ENCODE results near the gene KCTD14.

- TF ChIP-seq CTCF (IDR thresholded peaks at IDR 0.05) (no peak), EP300 (IDR thresholded peaks at IDR 0.05) (no peak), POLR2A (IDR thresholded peaks at IDR 0.05) (no peak), POLR2AphosphoS5 (IDR thresholded peaks at IDR 0.05) (no peak)
These were observed 48.6 kb upstream of the KCTD14 start for GRCh38 chr11:78071717-78072116.
